GM18517 (cell line): ENCODE data around the gene TFAM.

Source experiments
- ATAC-seq: cut with Tn5 transposase; IDR thresholded peaks from one replicate; pipeline ENCODE4 v1.9.1; 2021; ENCODE audit warnings: mild to moderate bottlenecking, moderate library complexity; ENCODE audit not compliant: unreplicated experiment

TFAM gene

GRCh38 chr10:58384999-58385783 lies at the start of gene TFAM:
TSS of gene TFAM (plus strand) at chr10:58385410. CDS start at chr10:58385548, 138 bp downstream.
- ATAC-seq = peak; percentile 76

- no peak for ATAC-seq
Measured at GRCh38 chr10:58336242-58336641, 49.0 kb upstream of the TFAM start.

DNA sequence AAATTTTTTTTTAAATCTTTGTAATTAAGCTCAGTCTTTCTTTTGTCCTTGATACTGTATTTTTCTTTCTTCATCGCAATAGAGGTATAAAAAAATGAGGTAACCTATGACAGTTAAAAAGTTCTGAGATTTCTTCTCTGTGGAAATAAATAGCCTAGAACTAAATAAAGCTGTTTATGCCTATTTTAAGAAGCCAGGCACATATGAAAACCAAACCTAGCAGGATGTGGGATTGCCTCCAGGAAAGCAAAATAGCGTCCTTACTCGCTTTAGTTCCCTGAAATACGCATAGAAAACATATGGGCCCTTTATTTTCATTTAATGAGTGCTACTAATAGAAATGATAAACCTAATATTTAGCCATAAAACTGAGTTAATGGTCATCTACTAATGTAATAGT lies 43.8 kb upstream of the TFAM start:
- no peak for ATAC-seq

GRCh38 chr10:58341947-58342346 lies 43.3 kb upstream of the TFAM start:
- ATAC-seq = no peak

- ATAC-seq = no peak
Measured at GRCh38 chr10:58347967-58348366, 37.2 kb upstream of the TFAM start.

GRCh38 chr10:58348571-58349033 lies 36.6 kb upstream of the TFAM start:
- ATAC-seq = no peak

DNA sequence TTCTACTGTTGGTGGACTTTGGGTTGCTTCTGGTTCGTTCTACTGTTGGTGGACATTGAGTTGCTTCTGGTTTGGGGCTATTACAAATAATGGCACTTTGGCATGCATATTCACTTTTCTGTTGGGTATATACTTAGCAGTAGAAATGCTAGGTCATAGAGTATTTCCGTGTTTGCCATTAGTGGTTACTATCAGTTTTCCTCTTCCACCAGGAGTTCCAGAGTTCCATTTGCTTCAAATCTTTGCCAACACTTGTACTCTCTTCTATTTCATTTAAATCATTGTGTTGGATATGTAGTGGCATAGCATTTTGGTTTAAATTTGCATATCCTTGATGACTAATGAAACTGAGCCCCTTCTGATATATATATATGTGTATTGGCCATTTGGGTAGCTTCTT lies 35.2 kb upstream of the TFAM start:
- no peak for ATAC-seq

DNA sequence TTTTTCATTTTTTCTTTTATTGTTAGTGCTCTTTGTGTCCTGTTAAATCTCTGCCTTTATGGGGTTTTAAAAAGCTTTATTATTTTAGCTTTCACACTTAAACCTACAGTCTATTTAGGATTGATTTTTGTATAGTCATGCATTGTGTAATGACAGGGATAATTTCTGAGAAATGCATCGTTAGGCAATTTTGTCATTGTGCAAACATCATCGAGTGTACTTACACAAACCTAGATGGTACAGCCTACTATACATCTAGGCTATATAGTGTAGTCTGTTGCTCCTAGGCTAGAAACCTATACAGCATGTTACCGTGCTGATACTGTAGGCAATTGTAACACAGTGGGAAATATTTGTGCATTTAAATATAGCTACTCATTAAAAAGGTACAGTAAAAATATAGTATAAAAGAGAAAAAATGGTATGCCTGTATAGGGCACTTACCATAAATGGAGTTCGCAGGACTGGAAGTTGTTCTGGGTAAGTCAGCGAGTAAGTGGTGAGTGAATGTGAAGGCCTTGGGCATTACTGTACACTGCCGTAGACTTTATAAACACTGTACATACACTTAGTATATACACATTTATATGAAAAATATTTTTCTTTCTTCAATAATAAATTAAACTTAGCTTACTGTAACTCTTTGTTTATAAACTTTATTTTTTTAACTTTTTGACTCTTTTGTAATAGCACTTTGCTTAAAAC lies 34.4 kb upstream of the TFAM start:
- ATAC-seq = no peak

- ATAC-seq = no peak
Measured at GRCh38 chr10:58351616-58352578, 33.3 kb upstream of the TFAM start.

- no peak for ATAC-seq
Measured at GRCh38 chr10:58352956-58353610, 32.1 kb upstream of the TFAM start.

- no peak for ATAC-seq
Measured at GRCh38 chr10:58356756-58357155, 28.5 kb upstream of the TFAM start.

- ATAC-seq = no peak
Measured at GRCh38 chr10:58358314-58358933, 26.8 kb upstream of the TFAM start.

DNA sequence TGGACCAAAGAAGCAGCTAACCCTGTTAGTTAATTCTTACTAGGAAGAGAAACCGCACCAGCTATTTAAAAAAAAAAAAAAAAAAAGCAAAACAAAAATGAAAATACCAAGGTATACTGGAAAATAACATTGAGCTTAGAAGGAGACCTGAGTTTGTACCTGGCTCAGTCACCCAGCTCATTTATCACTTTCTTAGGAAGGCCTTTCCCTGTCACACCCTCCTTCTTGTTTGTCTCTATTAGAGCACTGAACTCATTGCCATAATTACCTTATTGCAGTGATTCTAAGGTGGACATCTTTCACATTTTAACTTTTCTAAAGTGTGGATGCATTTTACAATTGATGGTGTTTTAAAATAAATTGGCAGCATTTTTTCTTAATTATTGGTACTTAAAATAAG lies 26.3 kb upstream of the TFAM start:
- no peak for ATAC-seq

GRCh38 chr10:58359541-58359940 lies 25.7 kb upstream of the TFAM start:
- no peak for ATAC-seq

DNA sequence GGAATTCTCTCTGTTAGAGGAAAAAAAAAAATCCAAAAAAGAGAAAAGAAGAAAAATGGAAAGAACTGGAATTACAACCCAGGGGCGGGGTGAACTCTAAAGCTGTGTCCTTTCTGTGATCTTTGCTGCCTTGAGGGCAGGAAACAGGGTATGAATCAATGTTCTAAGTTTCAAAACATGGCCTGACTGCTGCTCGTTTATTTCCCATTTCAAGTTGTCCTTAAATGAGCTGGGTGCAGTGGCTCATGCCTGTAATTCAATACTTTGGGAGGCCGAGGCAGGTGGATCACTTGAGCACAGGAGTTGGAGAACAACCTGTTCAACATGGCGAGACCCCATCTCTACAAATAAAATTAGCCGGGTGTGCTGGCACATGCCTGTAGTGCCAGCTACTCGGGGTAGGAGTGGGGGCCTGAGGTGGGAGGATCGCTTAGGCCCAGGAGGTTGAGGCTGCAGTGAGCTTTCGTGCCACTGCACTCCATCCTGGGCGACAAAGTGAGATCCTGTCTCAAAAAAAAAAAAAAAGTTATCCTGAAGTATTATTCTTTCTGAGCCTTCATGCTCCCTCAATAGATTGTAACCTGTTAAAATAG lies 24.7 kb upstream of the TFAM start:
- ATAC-seq = no peak

GRCh38 chr10:58361353-58361752 lies 23.9 kb upstream of the TFAM start:
- no peak for ATAC-seq

GRCh38 chr10:58362027-58362789 lies 23.0 kb upstream of the TFAM start:
- ATAC-seq = no peak

- no peak for ATAC-seq
Measured at GRCh38 chr10:58367069-58367468, 18.1 kb upstream of the TFAM start.

GRCh38 chr10:58371473-58371872 lies 13.7 kb upstream of the TFAM start:
- ATAC-seq = no peak
